Measurements from ENCODE around the gene TAX1BP1.

TAX1BP1 gene

DNA sequence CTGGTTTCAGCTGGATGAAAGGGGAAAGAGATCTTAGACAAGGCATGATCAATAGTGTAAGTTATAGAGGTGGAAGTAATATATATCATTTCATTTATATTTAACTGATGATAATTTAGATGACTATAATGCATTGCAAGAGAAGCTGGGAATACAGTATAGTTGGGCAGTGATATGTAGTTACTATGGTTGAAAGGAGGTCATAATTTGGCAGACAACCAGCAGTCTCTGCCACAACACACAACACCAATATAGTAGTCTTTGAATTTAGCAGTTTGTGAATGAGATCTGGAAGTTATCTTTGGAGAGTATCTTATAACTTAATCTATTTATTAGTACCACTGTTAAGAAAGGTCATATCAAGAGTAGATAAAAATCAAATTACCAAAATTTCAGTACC is 39.9 kb downstream of the TAX1BP1 start:
- TF ChIP-seq GATA3 (IDR thresholded peaks at IDR 0.05; ENCODE audit: low read depth, low read length) (no peak), GATA2 (IDR thresholded peaks at IDR 0.05; ENCODE audit: low read depth, low read length) (no peak)

DNA sequence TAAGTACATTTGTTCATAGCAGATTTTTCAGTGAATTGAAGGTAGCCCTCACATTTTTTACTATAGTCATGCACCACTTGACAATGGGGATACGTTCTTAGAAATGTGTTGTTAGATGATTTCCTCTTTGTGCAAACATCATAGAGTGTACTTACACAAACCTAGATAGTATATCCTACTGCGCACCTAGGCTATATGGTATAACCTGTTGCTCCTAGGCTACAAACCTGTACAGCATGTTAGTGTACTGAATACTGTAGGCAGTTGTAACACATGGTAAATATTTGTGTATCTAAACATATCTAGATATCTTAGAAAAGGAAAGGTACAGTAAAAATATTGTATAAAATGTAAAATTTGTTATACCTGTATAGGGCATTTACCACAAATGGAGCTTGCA is 41.2 kb downstream of the TAX1BP1 start:
- no peak for TF ChIP-seq GATA3 (IDR thresholded peaks at IDR 0.05; ENCODE audit: low read depth, low read length)
- no peak for TF ChIP-seq GATA2 (IDR thresholded peaks at IDR 0.05; ENCODE audit: low read depth, low read length)

DNA sequence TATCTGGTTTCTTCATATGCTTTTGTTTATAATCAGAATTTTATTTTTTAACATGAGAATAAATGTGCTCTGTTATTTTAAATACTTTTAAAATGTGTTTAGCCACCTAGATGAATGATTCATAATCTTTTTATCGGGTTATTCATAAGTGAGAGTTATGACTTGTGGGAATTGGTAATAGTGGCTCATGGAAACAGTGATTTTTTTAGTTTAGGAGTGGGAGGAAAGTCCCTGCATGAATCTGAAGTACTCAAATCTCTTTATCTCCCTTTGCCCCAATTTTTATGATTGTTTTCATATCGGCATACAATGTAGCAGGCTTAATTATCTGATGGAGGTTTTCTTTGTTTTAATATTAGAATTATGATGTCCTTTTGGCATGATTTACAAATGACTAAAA is 42.9 kb downstream of the TAX1BP1 start:
- 0 out of 2 replicates have a peak, but pooled peaks have one; percentile 16 for TF ChIP-seq GATA3 (IDR thresholded peaks at IDR 0.05; ENCODE audit: low read depth, low read length)
- TF ChIP-seq GATA2 (IDR thresholded peaks at IDR 0.05; ENCODE audit: low read depth, low read length) = no peak

DNA sequence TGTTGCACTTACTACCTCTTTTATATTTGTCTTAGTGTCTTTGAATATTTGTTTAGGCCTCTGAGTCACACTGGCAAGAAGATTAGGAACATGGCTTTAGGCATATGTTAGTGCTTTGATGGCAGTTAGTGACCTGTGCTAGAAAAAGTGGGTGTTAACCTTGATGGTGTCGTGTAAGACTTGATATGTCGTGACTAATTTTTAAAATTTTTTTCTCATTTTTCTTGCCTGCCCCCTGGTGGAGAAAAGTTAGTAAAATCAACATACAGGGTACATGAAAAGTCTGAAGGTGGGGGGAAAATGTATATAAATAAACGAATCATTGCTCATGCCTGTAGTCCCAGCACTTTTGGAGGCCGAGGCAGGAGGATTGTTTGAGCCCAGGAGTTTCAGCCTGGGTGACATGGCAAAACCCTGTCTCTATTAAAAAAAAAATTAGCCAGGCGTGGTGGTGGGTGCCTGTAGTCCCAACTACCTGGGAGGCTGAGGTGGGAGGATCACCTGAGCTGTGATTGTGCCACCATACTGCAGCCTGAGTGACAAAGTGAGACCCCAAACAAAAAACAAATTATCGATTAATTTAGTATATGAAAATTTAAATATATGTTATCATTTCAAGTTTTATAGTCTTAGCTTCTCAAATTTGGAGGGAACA is 44.6 kb downstream of the TAX1BP1 start:
- TF ChIP-seq GATA2 (IDR thresholded peaks at IDR 0.05; ENCODE audit: low read depth, low read length) (no peak), GATA3 (IDR thresholded peaks at IDR 0.05; ENCODE audit: low read depth, low read length) (no peak)

DNA sequence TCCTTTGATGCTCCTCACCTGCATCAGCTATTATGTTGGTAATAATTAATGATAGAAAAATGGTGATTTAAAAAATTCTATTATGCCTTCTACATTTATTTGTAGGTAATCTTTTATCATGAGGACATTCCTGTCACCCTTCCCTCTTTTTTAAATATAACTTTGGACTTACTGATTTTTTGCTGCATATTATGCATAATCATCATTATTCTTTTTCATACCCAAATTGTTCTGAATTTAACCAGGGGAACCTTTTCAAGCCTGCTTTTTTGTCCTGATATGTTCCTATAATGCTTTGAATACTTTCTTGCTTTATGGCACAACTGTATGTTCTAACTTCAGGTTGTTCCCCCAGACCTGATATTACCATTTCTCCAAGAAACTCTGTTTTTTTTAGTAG is 48.5 kb downstream of the TAX1BP1 start:
- TF ChIP-seq GATA2 (IDR thresholded peaks at IDR 0.05; ENCODE audit: low read depth, low read length) = no peak

DNA sequence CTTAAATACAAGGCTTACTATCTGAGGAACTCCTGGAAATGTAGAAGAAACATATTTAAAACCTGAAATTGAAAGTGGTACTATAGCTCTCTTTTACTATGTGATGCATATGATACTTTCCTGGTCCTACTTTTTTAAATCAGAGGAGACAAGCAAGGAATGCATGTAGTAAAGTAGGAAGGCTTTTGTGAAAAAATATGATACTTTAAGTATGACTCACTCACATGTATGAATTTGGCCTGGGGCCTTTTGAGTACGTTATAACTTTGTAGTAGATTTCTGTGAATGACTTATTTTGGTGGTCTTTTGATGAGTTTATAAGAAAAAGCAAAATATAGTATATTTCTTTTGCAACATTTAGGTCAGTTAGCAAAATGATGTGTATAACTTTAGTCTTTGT is 53.8 kb downstream of the TAX1BP1 start:
- TF ChIP-seq GATA3 (IDR thresholded peaks at IDR 0.05; ENCODE audit: low read depth, low read length) (no peak), GATA2 (IDR thresholded peaks at IDR 0.05; ENCODE audit: low read depth, low read length) (no peak)

DNA sequence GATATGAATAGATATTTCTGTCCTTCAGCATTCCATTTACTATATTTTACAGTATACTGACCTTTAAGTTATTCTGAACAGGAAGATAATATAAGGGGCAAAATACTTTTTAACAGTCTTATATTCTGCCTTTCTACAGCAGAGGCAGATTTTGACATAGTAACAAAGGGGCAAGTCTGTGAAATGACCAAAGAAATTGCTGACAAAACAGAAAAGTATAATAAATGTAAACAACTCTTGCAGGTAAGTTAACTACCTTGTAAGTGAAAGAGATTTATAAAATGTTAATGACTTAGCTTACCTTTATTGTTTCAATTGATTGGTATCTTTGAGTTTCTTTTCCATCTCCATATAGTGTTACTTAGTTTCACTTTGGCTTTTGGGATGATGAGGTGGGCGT is 56.0 kb downstream of the TAX1BP1 start:
- TF ChIP-seq GATA2 (IDR thresholded peaks at IDR 0.05; ENCODE audit: low read depth, low read length) = no peak

DNA sequence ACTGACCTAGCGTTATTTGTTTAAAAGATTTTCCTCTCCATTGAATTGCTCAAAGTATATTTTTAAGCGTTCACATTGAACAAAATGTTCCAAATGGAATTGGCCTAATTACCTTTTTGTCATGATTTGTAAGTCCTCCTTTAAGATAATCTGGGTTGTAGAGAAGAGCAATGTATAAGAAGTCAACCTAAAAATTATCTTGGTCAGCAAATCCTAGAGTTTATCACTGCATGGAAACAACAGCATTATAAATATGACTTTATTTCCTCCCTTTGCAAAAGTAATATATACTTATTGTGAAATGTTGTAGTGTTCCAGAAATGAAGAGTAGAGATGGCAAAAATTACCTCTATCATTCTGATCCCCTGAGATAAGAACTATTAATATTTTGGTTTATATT is 59.2 kb downstream of the TAX1BP1 start:
- TF ChIP-seq GATA2 (IDR thresholded peaks at IDR 0.05; ENCODE audit: low read depth, low read length) = no peak
- no peak for TF ChIP-seq GATA3 (IDR thresholded peaks at IDR 0.05; ENCODE audit: low read depth, low read length)

DNA sequence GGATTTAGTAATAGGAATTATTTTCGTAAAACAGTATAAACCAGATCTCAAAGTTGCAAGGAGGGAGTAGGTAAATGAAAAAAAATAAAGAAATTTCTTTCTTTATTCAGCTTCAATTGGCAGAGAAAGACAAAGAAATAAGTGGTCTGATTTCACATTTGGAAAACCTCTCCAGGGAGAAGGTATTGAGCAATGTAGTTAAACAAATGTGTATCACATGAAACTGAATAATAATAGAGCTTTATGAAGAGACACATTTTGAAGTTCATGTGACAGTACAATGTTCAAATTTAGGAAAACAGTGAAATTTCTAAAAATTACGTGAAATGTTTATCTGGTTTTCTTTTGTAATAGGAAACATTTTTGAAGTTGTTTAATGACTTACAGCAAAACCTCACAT is 63.0 kb downstream of the TAX1BP1 start:
- no peak for TF ChIP-seq GATA2 (IDR thresholded peaks at IDR 0.05; ENCODE audit: low read depth, low read length)
- no peak for TF ChIP-seq GATA3 (IDR thresholded peaks at IDR 0.05; ENCODE audit: low read depth, low read length)

DNA sequence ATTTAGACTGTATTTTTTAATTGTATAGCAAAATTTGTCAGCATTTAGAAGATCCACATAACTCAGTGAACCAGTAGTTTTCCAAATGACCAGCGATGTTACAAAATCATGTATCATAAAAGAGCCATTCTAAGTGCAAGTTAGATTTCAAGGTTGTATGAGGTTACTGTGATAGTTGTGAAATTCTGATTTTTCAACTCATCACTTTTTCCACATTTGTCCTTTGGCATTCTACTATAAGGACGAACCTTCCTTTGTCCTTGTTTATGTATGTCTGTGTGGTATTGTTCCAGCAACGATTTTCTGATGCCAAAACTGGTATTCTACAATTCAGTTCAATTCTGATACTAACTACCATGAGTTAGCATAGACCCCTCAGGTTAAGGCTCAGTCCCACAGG is 64.2 kb downstream of the TAX1BP1 start:
- TF ChIP-seq GATA2 (IDR thresholded peaks at IDR 0.05; ENCODE audit: low read depth, low read length) (no peak), GATA3 (IDR thresholded peaks at IDR 0.05; ENCODE audit: low read depth, low read length) (no peak)

DNA sequence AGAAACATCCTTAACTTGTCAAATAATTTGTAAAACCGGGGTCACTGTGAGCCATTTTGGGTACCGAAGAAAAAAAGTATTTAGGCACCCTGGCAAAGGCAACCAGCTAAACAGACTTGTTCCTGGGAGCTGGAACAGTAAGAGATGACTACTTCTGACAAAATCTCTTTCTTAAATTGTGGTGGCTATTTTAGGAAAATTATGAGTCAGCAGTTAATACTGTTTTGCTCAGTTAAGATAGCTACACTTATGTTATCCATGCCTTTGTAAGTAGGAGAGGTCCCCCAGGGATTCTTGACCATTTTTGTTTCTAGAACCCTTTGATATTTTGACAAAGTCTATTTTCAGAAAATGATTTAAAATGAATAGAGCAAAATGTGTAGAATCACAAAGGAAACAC is 68.7 kb downstream of the TAX1BP1 start:
- no peak for TF ChIP-seq GATA2 (IDR thresholded peaks at IDR 0.05; ENCODE audit: low read depth, low read length)
- TF ChIP-seq GATA3 (IDR thresholded peaks at IDR 0.05; ENCODE audit: low read depth, low read length) = no peak

DNA sequence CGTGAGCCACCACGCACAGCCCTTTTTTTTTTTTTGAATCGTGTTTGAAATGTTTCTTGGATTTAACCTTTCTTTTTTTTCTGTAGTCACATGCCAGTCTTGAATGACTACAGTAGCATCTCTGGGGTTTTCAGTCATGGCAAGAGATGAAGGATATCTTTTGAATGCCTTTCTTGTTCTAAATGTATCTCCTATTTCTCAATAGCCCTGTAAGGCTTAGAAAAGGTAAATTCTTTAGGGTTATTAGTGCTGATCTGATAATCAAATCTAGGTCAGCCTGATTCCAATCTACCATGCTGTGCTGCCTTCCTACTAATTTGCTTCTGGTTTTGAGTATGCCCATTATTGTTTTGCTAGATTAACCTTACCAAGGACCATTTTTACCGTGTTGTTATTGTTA is 70.2 kb downstream of the TAX1BP1 start:
- TF ChIP-seq GATA2 (IDR thresholded peaks at IDR 0.05; ENCODE audit: low read depth, low read length) (no peak), GATA3 (IDR thresholded peaks at IDR 0.05; ENCODE audit: low read depth, low read length) (no peak)

DNA sequence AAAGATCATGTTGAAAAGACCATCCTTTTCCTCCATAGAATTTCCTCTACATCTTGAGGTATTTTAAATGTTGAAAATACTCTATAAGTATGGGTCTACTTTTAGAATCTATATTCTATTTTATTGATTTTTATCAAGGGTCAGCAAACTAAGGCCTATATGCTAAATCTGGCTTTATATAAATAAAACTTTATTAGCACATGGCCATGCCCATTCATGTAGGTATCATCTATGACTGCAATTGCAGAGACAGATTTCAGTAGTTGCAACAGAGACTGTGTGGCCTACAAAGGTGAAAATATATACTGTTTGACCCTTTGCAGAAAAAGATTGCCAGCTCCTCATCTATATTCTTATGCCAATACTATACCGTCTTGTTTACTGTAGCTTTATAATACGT is 72.7 kb downstream of the TAX1BP1 start:
- no peak for TF ChIP-seq GATA3 (IDR thresholded peaks at IDR 0.05; ENCODE audit: low read depth, low read length)
- no peak for TF ChIP-seq GATA2 (IDR thresholded peaks at IDR 0.05; ENCODE audit: low read depth, low read length)

DNA sequence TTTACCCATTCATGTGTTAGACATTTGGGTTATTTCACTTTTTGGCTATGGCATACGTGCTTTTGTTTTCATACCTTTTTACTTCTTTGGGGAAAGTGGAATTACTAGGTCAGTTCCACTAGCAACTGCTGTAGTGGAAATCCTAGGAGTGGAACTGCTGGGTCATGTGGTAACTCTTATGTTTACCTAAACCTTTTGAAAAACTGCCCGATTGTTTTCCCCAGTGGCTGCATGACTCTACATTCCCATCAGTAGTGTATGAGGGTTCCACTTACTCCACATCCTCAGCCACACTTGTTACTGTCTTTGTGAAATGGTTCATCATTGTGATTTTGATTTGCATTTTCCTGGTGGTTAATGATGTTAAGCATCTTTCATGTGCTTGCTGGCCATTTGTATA is 82.3 kb downstream of the TAX1BP1 start:
- TF ChIP-seq GATA3 (IDR thresholded peaks at IDR 0.05; ENCODE audit: low read depth, low read length) (no peak), GATA2 (IDR thresholded peaks at IDR 0.05; ENCODE audit: low read depth, low read length) (no peak)

DNA sequence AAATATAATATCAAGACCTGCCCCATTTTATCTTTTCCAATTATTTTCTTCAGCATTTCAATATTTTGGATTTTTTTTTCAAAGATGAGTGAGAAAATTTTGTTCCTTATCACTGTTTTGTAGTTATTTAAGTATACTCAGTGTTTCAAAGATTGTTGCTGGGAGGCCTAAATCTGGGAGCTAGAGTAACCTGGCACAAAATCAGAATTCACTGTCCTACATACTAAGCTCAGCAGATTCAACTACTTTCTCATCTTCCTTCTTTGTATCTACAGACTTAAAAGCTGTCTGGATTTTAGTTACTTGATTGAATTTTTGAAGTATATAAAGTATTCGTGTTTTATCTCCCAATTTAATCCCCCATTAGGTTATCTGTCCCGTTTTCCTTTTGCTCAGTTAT is 85.9 kb downstream of the TAX1BP1 start:
- TF ChIP-seq GATA2 (IDR thresholded peaks at IDR 0.05; ENCODE audit: low read depth, low read length) (no peak), GATA3 (IDR thresholded peaks at IDR 0.05; ENCODE audit: low read depth, low read length) (no peak)

DNA sequence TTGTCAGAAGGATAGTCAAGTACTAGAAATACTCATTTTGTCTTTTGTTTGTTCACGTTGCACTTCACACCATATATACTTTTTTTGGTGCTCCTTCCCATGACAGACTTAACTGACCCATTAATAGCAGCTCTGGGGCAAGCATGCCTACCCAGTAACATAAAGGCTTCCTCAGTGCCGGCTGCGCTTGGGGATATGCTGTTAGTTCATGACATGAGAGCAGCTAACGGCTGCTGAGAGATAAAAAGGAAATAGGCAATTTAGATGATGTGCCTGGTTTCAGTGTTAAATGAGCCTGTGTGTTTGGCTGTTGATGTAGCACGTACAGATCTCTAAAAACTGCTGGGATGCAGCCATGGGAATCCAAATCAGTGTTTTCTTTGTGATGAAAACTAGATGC is 86.4 kb downstream of the TAX1BP1 start:
- no peak for TF ChIP-seq GATA3 (IDR thresholded peaks at IDR 0.05; ENCODE audit: low read depth, low read length)
- TF ChIP-seq GATA2 (IDR thresholded peaks at IDR 0.05; ENCODE audit: low read depth, low read length) = no peak

Data from SH-SY5Y (cell line).